CD14-positive monocyte (primary cell): ENCODE measurements around the gene SPAG16. TPM values are rescaled to one million over a fixed set of nuclear protein-coding genes. Genes with fewer than 3 reads are reported as not detected.
"Not testable (repeated sequence)": the region's sequence is repeated elsewhere in the genome, so short reads cannot be mapped to it uniquely, and the experiment has no call there.

Experiments used
- DNase-seq, 3 donors: peaks; one replicate each; pipeline ENCODE4 v3.0.0-alpha.2; 2011 to 2022
- H2AFZ ChIP-seq: 2 replicates; pipeline ENCODE4 v1.6.0; 2012; ENCODE audit warnings: mild to moderate bottlenecking, low read depth, low read length, inconsistent platforms; ENCODE audit not compliant: insufficient read depth, poor library complexity, severe bottlenecking
- H3K27ac ChIP-seq, 2 donors: 1 replicate in 1 of 2; 2 replicates in 1 of 2; pipeline ENCODE4 v1.5.1; 2012 to 2013; ENCODE audit warnings: low read length in 2 of 2, control low read depth in 1 of 2, inconsistent platforms in 1 of 2, low read depth in 1 of 2, mild to moderate bottlenecking in 1 of 2
- H3K27me3 ChIP-seq, 2 donors: one replicate each; pipeline versions ENCODE4 v1.6.0 to v1.6.1; 2011 to 2013; ENCODE audit warnings: low read length in 2 of 2; ENCODE audit not compliant: control insufficient read depth in 2 of 2, insufficient read depth in 2 of 2
- H3K36me3 ChIP-seq, 2 donors: replicated peaks in 1 of 2; 1 replicate in 1 of 2; 2 replicates in 1 of 2; pipeline versions ENCODE4 v1.5.1 to v1.6.1; 2012 to 2013; ENCODE audit warnings: low read length in 2 of 2, control low read depth in 1 of 2, inconsistent platforms in 1 of 2, mild to moderate bottlenecking in 1 of 2; ENCODE audit not compliant: insufficient read depth in 2 of 2, control insufficient read depth in 1 of 2
- H3K4me1 ChIP-seq, 2 donors: 1 replicate in 1 of 2; 2 replicates in 1 of 2; pipeline versions ENCODE4 v1.5.1 to v1.6.1; 2012 to 2013; ENCODE audit warnings: low read length in 2 of 2, control low read depth in 1 of 2, inconsistent platforms in 1 of 2, mild to moderate bottlenecking in 1 of 2, moderate library complexity in 1 of 2; ENCODE audit not compliant: insufficient read depth in 2 of 2, control insufficient read depth in 1 of 2
- H3K4me2 ChIP-seq: replicated peaks from 2 replicates; pipeline ENCODE3; 2012; ENCODE audit warnings: low read length, moderate library complexity, mild to moderate bottlenecking; ENCODE audit not compliant: poor library complexity, severe bottlenecking; ENCODE audit errors: extremely low read depth
- H3K4me3 ChIP-seq, 3 experiments: fragments of 200-600 bp in 1 of 3; sonication (generic) in 1 of 3; replicated peaks in 1 of 3; 1 replicate in 2 of 3; 2 replicates in 1 of 3; pipeline ENCODE4 v1.5.1; 2011 to 2013; ENCODE audit warnings: low read length in 3 of 3, mild to moderate bottlenecking in 3 of 3, control low read depth in 2 of 3, low read depth in 2 of 3, inconsistent platforms in 1 of 3, moderate library complexity in 1 of 3
- H3K79me2 ChIP-seq: 2 replicates; pipeline ENCODE4 v1.6.0; 2012; ENCODE audit warnings: mild to moderate bottlenecking, control low read depth, inconsistent platforms, low read length, moderate library complexity; ENCODE audit not compliant: insufficient read depth
- H3K9ac ChIP-seq: 2 replicates; pipeline ENCODE4 v1.6.0; 2017; ENCODE audit warnings: low read length, mild to moderate bottlenecking; ENCODE audit not compliant: insufficient read depth, poor library complexity, severe bottlenecking
- H3K9me3 ChIP-seq, 2 donors: replicated peaks in 1 of 2; 1 replicate in 1 of 2; 2 replicates in 1 of 2; pipeline versions ENCODE4 v1.5.1 to v1.6.1; 2012 to 2013; ENCODE audit warnings: low read length in 2 of 2, control low read depth in 1 of 2; ENCODE audit not compliant: control insufficient read depth in 1 of 2, insufficient read depth in 1 of 2
- H4K20me1 ChIP-seq: 2 replicates; pipeline ENCODE4 v1.6.0; 2012; ENCODE audit warnings: mild to moderate bottlenecking, low read length, control low read depth, moderate library complexity; ENCODE audit not compliant: insufficient read depth
- H3K27ac Mint-ChIP-seq, 7 donors: one replicate each; pipeline ENCODE4 v1.8.0; 2020; ENCODE audit warnings: mild to moderate bottlenecking in 7 of 7, mixed read lengths in 7 of 7, moderate library complexity in 6 of 7, inconsistent platforms in 2 of 7
- H3K27me3 Mint-ChIP-seq, 3 donors: one replicate each; pipeline ENCODE4 v1.8.0; 2021 to 2022; ENCODE audit warnings: low read depth in 3 of 3, mild to moderate bottlenecking in 3 of 3, mixed read lengths in 3 of 3, moderate library complexity in 3 of 3, inconsistent platforms in 1 of 3
- H3K36me3 Mint-ChIP-seq, 2 donors: one replicate each; pipeline ENCODE4 v1.8.0; 2020; ENCODE audit warnings: mixed read lengths in 2 of 2, inconsistent platforms in 1 of 2, mild to moderate bottlenecking in 1 of 2
- H3K4me1 Mint-ChIP-seq: one replicate; pipeline ENCODE4 v1.8.0; 2020; ENCODE audit warnings: mild to moderate bottlenecking, mixed read lengths
- H3K4me3 Mint-ChIP-seq, 2 donors: one replicate each; pipeline ENCODE4 v1.8.0; 2020; ENCODE audit warnings: mild to moderate bottlenecking in 2 of 2, mixed read lengths in 2 of 2, moderate library complexity in 1 of 2
- H3K9me3 Mint-ChIP-seq, 7 donors: one replicate each; pipeline ENCODE4 v1.8.0; 2020 to 2022; ENCODE audit warnings: mixed read lengths in 7 of 7, mild to moderate bottlenecking in 6 of 7, moderate library complexity in 6 of 7, inconsistent platforms in 2 of 7
- CTCF ChIP-seq: fragments of 200-600 bp; IDR thresholded peaks from one replicate; pipeline ENCODE4 v1.8.0; 2022; ENCODE audit warnings: antibody characterized with exemption, mild to moderate bottlenecking
- WGBS: methylation state at CpG from one replicate; pipeline ENCODE4 v1.1.5; 2013; ENCODE audit warnings: missing lambda C conversion rate; ENCODE audit not compliant: insufficient coverage; 5-methylcytosine and 5-hydroxymethylcytosine counted together
- intact Hi-C, 2 donors: fragments of 100-400 bp; cut with micrococcal nuclease; formaldehyde crosslinking; loops; one replicate each; pipeline versions ENCODE4 v1.15.0 to v1.15.1; 2023
- polyA plus RNA-seq, 3 donors: library from polyadenylated mRNA; depleted of rRNA in 1 of 3; unstranded in 2 of 3; stranded (reverse) in 1 of 3; fragments of 300-500 nt in 2 of 3; fragments of >200 nt in 1 of 3; fragmentation: Illumina TruSeq in 2 of 3; gene quantifications; 1 replicate in 2 of 3; 2 replicates in 1 of 3; pipeline ENCODE4 v1.2.3, GENCODE V29; 2012 to 2021

Gene SPAG16
- polyA plus RNA-seq, 3 donors = 0.12 to 0.30 TPM; not detected in 1

GRCh38 chr2:213995400-213996105 is 711.3 kb downstream of the SPAG16 start:
- H4K20me1 ChIP-seq = no peaks in the 10 kb centered on the region
- no peak overlapping the region for H3K27ac ChIP-seq
- H3K4me3 Mint-ChIP-seq = no peak overlapping the region
- H3K9me3 ChIP-seq = peaks cover 3 to 6% of the 10 kb centered on the region in 2 donors
- peaks cover 2 to 14% (median 5%) of the 10 kb centered on the region in 7 donors for H3K9me3 Mint-ChIP-seq
- WGBS = no CpG with 5 or more reads among the region's 1 CpG
- H3K4me1 ChIP-seq = no peaks in the 10 kb centered on the region
- no peaks in the 10 kb centered on the region for H3K27me3 Mint-ChIP-seq
- intact Hi-C loops = no loop called here
- H3K9ac ChIP-seq = no peak overlapping the region
- H3K36me3 Mint-ChIP-seq = no peaks in the 10 kb centered on the region
- no peak for DNase-seq
- no peak overlapping the region for H3K4me3 ChIP-seq
- H3K79me2 ChIP-seq = no peaks in the 10 kb centered on the region
- no peak for TF ChIP-seq CTCF
- H3K4me1 Mint-ChIP-seq = no peaks in the 10 kb centered on the region
- H2AFZ ChIP-seq = no peak overlapping the region
- no peaks in the 10 kb centered on the region for H3K27me3 ChIP-seq
- no peak overlapping the region for H3K4me2 ChIP-seq
- no peaks in the 10 kb centered on the region for H3K36me3 ChIP-seq
- no peak overlapping the region for H3K27ac Mint-ChIP-seq

DNA sequence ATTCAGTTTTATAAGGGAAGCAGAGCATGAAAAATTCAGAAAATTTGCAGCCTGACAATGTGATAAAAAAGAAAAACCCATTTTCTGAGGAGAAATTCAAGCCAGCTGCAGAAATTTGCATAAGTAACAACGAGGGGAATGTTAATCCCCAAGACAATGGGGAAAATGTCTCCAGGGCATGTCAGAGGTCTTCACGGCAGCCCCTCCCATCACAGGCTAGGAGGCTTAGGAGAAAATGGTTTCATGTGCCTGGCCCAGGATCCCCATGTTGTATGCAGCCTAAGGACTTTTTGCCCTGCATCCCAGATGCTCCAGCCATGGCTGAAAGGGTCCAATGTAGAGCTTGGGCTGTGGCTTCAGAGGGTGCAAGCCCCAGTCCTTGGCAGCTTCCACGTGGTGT is 714.7 kb downstream of the SPAG16 start:
- WGBS = 72% methylated on average over 2 of the region's 3 CpGs
- H3K9ac ChIP-seq = not testable (repeated sequence)

More for the DNA sequence above, 714.7 kb downstream of the SPAG16 start:
- intact Hi-C loops, H3K36me3 ChIP-seq, H3K27me3 Mint-ChIP-seq, H3K36me3 Mint-ChIP-seq, H3K4me3 ChIP-seq, H3K27ac ChIP-seq, H3K27me3 ChIP-seq, DNase-seq, H3K79me2 ChIP-seq, H4K20me1 ChIP-seq, H3K4me2 ChIP-seq, H3K27ac Mint-ChIP-seq, H3K9me3 ChIP-seq, H3K4me1 ChIP-seq, H3K9me3 Mint-ChIP-seq, H3K4me3 Mint-ChIP-seq, H3K4me1 Mint-ChIP-seq, H2AFZ ChIP-seq: not testable (repeated sequence)
